Right lobe of liver (tissue), 6 donors: Measurements from ENCODE around the gene NXF3. TPM values are rescaled to one million over a fixed set of nuclear protein-coding genes. Genes with fewer than 3 reads are reported as not detected.
"Not testable (repeated sequence)": the region's sequence is repeated elsewhere in the genome, so short reads cannot be mapped to it uniquely, and the experiment has no call there.

ENCODE experiments used
- ATAC-seq, 4 donors: fragments of 200-7000 bp; cut with Tn5 transposase; one replicate each; pipeline ENCODE4 v1.9.1; 2020; ENCODE audit warnings: mild to moderate bottlenecking in 4 of 4, moderate library complexity in 4 of 4
- DNase-seq, 3 donors: peaks; one replicate each; pipeline ENCODE4 v3.0.0-alpha.2; 2020
- H3K27ac ChIP-seq, 3 donors: fragments of 200-600 bp; one replicate each; pipeline ENCODE4 v1.8.0; 2022
- H3K27me3 ChIP-seq, 2 donors: fragments of 200-600 bp; one replicate each; pipeline ENCODE4 v1.8.0; 2022
- H3K36me3 ChIP-seq, 4 donors: fragments of 200-600 bp; sonication (generic) in 1 of 4; one replicate each; pipeline versions ENCODE4 v1.5.1 to v1.8.0; 2017 to 2022; ENCODE audit warnings: control low read depth in 1 of 4
- H3K4me1 ChIP-seq, 4 donors: fragments of 200-600 bp; sonication (generic) in 1 of 4; one replicate each; pipeline versions ENCODE4 v1.5.1 to v1.8.0; 2017 to 2022; ENCODE audit warnings: control low read depth in 1 of 4
- H3K4me3 ChIP-seq, 3 donors: fragments of 200-600 bp; one replicate each; pipeline ENCODE4 v1.8.0; 2022
- H3K9me3 ChIP-seq, 4 donors: fragments of 200-600 bp; sonication (generic) in 1 of 4; one replicate each; pipeline versions ENCODE4 v1.5.1 to v1.8.0; 2017 to 2022; ENCODE audit warnings: control low read depth in 1 of 4
- POLR2A ChIP-seq: fragments of 450-650 bp; IDR thresholded peaks from one replicate; pipeline ENCODE4 v1.6.1; 2017; ENCODE audit warnings: antibody characterized with exemption, mild to moderate bottlenecking
- WGBS: methylation state at CpG from one replicate; pipeline ENCODE4 v1.1.6; 2018; ENCODE audit warnings: low coverage, low lambda C conversion rate; ENCODE audit not compliant: insufficient coverage; ENCODE audit errors: missing lambda C conversion rate; 5-methylcytosine and 5-hydroxymethylcytosine counted together
- intact Hi-C, 2 donors: fragments of 100-400 bp; cut with DNase I; formaldehyde crosslinking; loops; one replicate each; pipeline versions ENCODE4 v1.11.2 to v1.14.1; 2022
- long read RNA-seq: library from polyadenylated mRNA; unstranded; transcript quantifications from one replicate; pipeline ENCODE4 v2.0.0, GENCODE V29; 2019
- total RNA-seq, 6 experiments: library from RNA; depleted of rRNA in 2 of 6; stranded (reverse); fragments of >200 nt in 2 of 6; fragmentation: NEBNext Ultra II Directional in 3 of 6; extraction: Animal tissue kit (Norgen Biotek cat#: 25700) in 3 of 6; gene quantifications; one replicate each; pipeline versions ENCODE4 v1.1.0 to v1.2.4, GENCODE V29; 2016 to 2023
- TF ChIP-seq, protein P1 (sequence below), 4 donors: fragments of 200-600 bp in 3 of 4; fragments of 450-650 bp in 1 of 4; IDR thresholded peaks; one replicate each; pipeline versions ENCODE4 v1.5.1 to v1.8.0; 2016 to 2022; ENCODE audit warnings: antibody characterized with exemption in 4 of 4, mild to moderate bottlenecking in 2 of 4
- donor health status: DM: no; HTN: yes; CAD: no.
- donor health status: DM: no; HTN: no; CAD: no.
- donor health status: DM: no; HTN: no; CAD: no.
- donor health status: DM: no; HTN: yes; CAD: no.
- donor health status: DM: no; HTN: yes; CAD: no.

Gene NXF3
- total RNA-seq, result 1 to 10 TPM in 2 of 6 experiments, under 1 TPM in 4; 0.25 to 1.8 (median 0.85) TPM
- long read RNA-seq, result 0 reads

GRCh38 chrX:103092942-103093341 is at the start of gene NXF3:
Gene NXF3, minus strand, starts transcription at chrX:103093143. Its CDS starts 120 bp downstream, at chrX:103093023.
- H3K27ac ChIP-seq, result no peak within 1 kb of the TSS
- no peaks in the 10 kb centered on the region for H3K36me3 ChIP-seq
- intact Hi-C loops, result no loop called here
- WGBS, result 50% methylated on average over 2 of the region's 5 CpGs
- ATAC-seq (peak in 2 of 4 donors; percentile 28 to 38), DNase-seq (no peak)
- no peaks in the 10 kb centered on the region for H3K27me3 ChIP-seq
- no peaks in the 10 kb centered on the region for H3K9me3 ChIP-seq
- no peaks in the 10 kb centered on the region for H3K4me1 ChIP-seq
- no peak within 1 kb of the TSS for H3K4me3 ChIP-seq
- TF ChIP-seq, protein P1, sequence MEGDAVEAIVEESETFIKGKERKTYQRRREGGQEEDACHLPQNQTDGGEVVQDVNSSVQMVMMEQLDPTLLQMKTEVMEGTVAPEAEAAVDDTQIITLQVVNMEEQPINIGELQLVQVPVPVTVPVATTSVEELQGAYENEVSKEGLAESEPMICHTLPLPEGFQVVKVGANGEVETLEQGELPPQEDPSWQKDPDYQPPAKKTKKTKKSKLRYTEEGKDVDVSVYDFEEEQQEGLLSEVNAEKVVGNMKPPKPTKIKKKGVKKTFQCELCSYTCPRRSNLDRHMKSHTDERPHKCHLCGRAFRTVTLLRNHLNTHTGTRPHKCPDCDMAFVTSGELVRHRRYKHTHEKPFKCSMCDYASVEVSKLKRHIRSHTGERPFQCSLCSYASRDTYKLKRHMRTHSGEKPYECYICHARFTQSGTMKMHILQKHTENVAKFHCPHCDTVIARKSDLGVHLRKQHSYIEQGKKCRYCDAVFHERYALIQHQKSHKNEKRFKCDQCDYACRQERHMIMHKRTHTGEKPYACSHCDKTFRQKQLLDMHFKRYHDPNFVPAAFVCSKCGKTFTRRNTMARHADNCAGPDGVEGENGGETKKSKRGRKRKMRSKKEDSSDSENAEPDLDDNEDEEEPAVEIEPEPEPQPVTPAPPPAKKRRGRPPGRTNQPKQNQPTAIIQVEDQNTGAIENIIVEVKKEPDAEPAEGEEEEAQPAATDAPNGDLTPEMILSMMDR (IDR thresholded peaks at IDR 0.05), result no peak
- TF ChIP-seq POLR2A, result no peak

GRCh38 chrX:103136528-103136927 is 43.6 kb upstream of the NXF3 start:
- H3K36me3 ChIP-seq, H3K4me1 ChIP-seq, H3K27ac ChIP-seq, intact Hi-C loops, ATAC-seq, H3K27me3 ChIP-seq, DNase-seq, H3K4me3 ChIP-seq, H3K9me3 ChIP-seq: not testable (repeated sequence)
- WGBS, result 86% methylated on average over 1 of the region's 2 CpGs

- no peaks in the 10 kb centered on the region for H3K4me1 ChIP-seq
- H3K27ac ChIP-seq, result no peak overlapping the region
- TF ChIP-seq, protein P1 (IDR thresholded peaks at IDR 0.05), result no peak
- no peak for TF ChIP-seq POLR2A
- ATAC-seq, result no peak
- no peaks in the 10 kb centered on the region for H3K36me3 ChIP-seq
- DNase-seq, result no peak
- H3K9me3 ChIP-seq, result no peaks in the 10 kb centered on the region
- intact Hi-C loops, result no loop called here
- H3K27me3 ChIP-seq, result no peaks in the 10 kb centered on the region
- no peak overlapping the region for H3K4me3 ChIP-seq
These were observed 31.3 kb upstream of the NXF3 start for GRCh38 chrX:103124284-103124683.

GRCh38 chrX:103120748-103121147 is 27.8 kb upstream of the NXF3 start:
- Histone ChIP-seq H3K27ac (no peak overlapping the region), H3K4me3 (no peak overlapping the region), H3K27me3 (no peaks in the 10 kb centered on the region), H3K9me3 (no peaks in the 10 kb centered on the region), H3K36me3 (no peaks in the 10 kb centered on the region), H3K4me1 (no peaks in the 10 kb centered on the region)
- DNase-seq, result no peak
- 39% methylated on average over 5 of the region's 5 CpGs for WGBS
- TF ChIP-seq POLR2A, result no peak
- TF ChIP-seq, protein P1 (IDR thresholded peaks at IDR 0.05), result no peak
- ATAC-seq, result no peak
- intact Hi-C loops, result no loop called here

DNA sequence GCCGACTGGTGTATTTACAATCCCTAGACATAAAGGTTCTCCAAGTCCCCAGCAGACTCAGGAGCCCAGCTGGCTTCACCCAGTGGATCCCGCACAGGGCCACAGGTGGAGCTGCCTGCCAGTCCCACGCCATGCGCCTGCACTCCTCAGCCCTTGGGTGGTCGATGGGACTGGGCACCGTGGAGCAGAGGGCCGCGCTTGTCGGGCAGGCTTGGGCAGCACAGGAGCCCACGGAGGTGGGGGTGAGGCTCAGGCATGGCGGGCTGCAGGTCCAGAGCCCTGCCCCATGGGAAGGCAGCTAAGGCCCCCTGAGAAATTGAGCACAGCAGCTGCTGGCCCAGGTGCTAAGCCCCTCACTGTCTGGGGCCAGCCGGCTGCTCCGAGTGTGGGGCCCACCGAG is 24.0 kb upstream of the NXF3 start:
- H3K9me3 ChIP-seq, ATAC-seq, H3K27me3 ChIP-seq, H3K36me3 ChIP-seq, H3K4me1 ChIP-seq, H3K27ac ChIP-seq, DNase-seq, H3K4me3 ChIP-seq, intact Hi-C loops: not testable (repeated sequence)
- WGBS, result no CpG with 5 or more reads among the region's 14 CpGs

GRCh38 chrX:103109497-103109896 is 16.6 kb upstream of the NXF3 start:
- 82% methylated on average over 4 of the region's 6 CpGs for WGBS
- H3K27ac ChIP-seq, ATAC-seq, intact Hi-C loops, H3K4me1 ChIP-seq, H3K27me3 ChIP-seq, DNase-seq, H3K4me3 ChIP-seq, H3K36me3 ChIP-seq, H3K9me3 ChIP-seq: not testable (repeated sequence)
